K562 (cell line): ENCODE data around the gene PAX2. TPM values are rescaled to one million over a fixed set of nuclear protein-coding genes. Genes with fewer than 3 reads are reported as not detected.

Experiments used
- ATAC-seq: fragments of 200-7000 bp; cut with Tn5 transposase; 3 replicates; pipeline ENCODE4 v1.9.1; 2020; ENCODE audit warnings: moderate library complexity
- BruUV-seq: library from RNA; stranded (reverse); fragments of 400-500 nt; replicated peaks from 2 replicates; lab custom pipeline; 2021; lab: Mats Ljungman, UMichigan
- CTCF ChIA-PET: fragments of 300-600 bp; formaldehyde crosslinking; extraction: SDS; loops from one replicate; lab custom pipeline; 2021; ENCODE audit warnings: low intra/inter-chr PET ratio; lab: Yijun Ruan, JAX
- POLR2A ChIA-PET: fragments of 300-600, 350-650 bp; sonication (Branson Sonifier 250); formaldehyde crosslinking; extraction: SDS; loops from one replicate; lab custom pipeline; 2021; ENCODE audit warnings: antibody characterized with exemption, inconsistent platforms; lab: Yijun Ruan, JAX
- DNase-seq, 4 experiments: peaks; one replicate each; pipeline versions ENCODE4 v3.0.0 to v3.0.0-alpha.2; 2011 to 2018; ENCODE audit warnings: low spot score in 3 of 4, mixed read lengths in 3 of 4; ENCODE audit errors: extremely low read depth in 1 of 4
- FAIRE-seq: peaks from 2 replicates; lab custom pipeline; 2011; peaks lifted over from hg19 to GRCh38; lab: Jason Lieb, UNC
- H2AFZ ChIP-seq: 2 replicates; pipeline ENCODE4 v1.6.0; 2011; ENCODE audit warnings: low read depth, low read length, control low read depth, inconsistent platforms
- H3K27ac ChIP-seq: fragments of 200-600 bp; 3 replicates; pipeline ENCODE4 v1.8.0; 2011; ENCODE audit warnings: low read depth, mild to moderate bottlenecking, control low read depth, inconsistent platforms, low read length, moderate library complexity, mixed read lengths; ENCODE audit errors: extremely low read depth
- H3K27me3 ChIP-seq, 2 experiments: fragments of 300-600 bp in 1 of 2; 2 replicates in 1 of 2; 3 replicates in 1 of 2; pipeline versions ENCODE4 v1.6.0 to v1.8.0; 2011; ENCODE audit warnings: inconsistent platforms in 2 of 2, low read length in 2 of 2, mild to moderate bottlenecking in 1 of 2, mixed read lengths in 1 of 2, moderate library complexity in 1 of 2; ENCODE audit not compliant: control insufficient read depth in 2 of 2, insufficient read depth in 2 of 2
- H3K36me3 ChIP-seq: fragments of 300-600 bp; 3 replicates; pipeline ENCODE4 v1.8.0; 2011; ENCODE audit warnings: mild to moderate bottlenecking, low read length, inconsistent platforms; ENCODE audit not compliant: control insufficient read depth, insufficient read depth
- H3K4me1 ChIP-seq, 2 experiments: fragments of 200-600 bp in 1 of 2; replicated peaks in 1 of 2; 2 replicates in 1 of 2; 3 replicates in 1 of 2; pipeline versions ENCODE4 v1.5.1 to v1.8.0; 2011; ENCODE audit warnings: inconsistent platforms in 2 of 2, low read length in 2 of 2, mild to moderate bottlenecking in 1 of 2, mixed read lengths in 1 of 2, moderate library complexity in 1 of 2; ENCODE audit not compliant: control insufficient read depth in 2 of 2, insufficient read depth in 2 of 2
- H3K4me2 ChIP-seq: 2 replicates; pipeline ENCODE4 v1.6.1; 2011; ENCODE audit warnings: low read length, control low read depth, inconsistent platforms, mixed read lengths; ENCODE audit not compliant: insufficient read depth
- H3K4me3 ChIP-seq: fragments of 200-600 bp; sonication (generic), shearing (Covaris generic); 2 replicates; pipeline ENCODE4 v1.5.1; 2016; ENCODE audit warnings: control low read depth, inconsistent platforms
- H3K79me2 ChIP-seq: fragments of 200-600 bp; 3 replicates; pipeline ENCODE4 v1.8.0; 2011; ENCODE audit warnings: low read length, inconsistent platforms; ENCODE audit not compliant: control insufficient read depth, insufficient read depth
- H3K9ac ChIP-seq, 2 experiments: 2 replicates each; pipeline versions ENCODE4 v1.6.0 to v1.6.1; 2011; ENCODE audit warnings: low read depth in 2 of 2, low read length in 2 of 2, control low read depth in 1 of 2, inconsistent platforms in 1 of 2, mild to moderate bottlenecking in 1 of 2, mixed read lengths in 1 of 2; ENCODE audit not compliant: insufficient read depth in 1 of 2
- H3K9me1 ChIP-seq: one replicate; pipeline ENCODE4 v1.6.0; 2011; ENCODE audit warnings: inconsistent platforms, mild to moderate bottlenecking, low read length, moderate library complexity; ENCODE audit not compliant: control insufficient read depth, insufficient read depth
- H3K9me3 ChIP-seq: replicated peaks from 2 replicates; pipeline ENCODE4 v1.5.1; 2011; ENCODE audit warnings: low read depth, low read length, inconsistent platforms; ENCODE audit not compliant: control insufficient read depth, insufficient read depth
- H4K20me1 ChIP-seq: replicated peaks from 2 replicates; pipeline ENCODE4 v1.6.1; 2011; ENCODE audit warnings: low read length, inconsistent platforms, mixed read lengths; ENCODE audit not compliant: control insufficient read depth, insufficient read depth
- ARNT ChIP-seq, 2 experiments: fragments of 450-650 bp; IDR thresholded peaks; 2 replicates each; pipeline ENCODE4 v1.6.1; 2016; ENCODE audit warnings: mild to moderate bottlenecking in 1 of 2
- BCL6 ChIP-seq: fragments of 250-450 bp; sonication (Bioruptor Pico); IDR thresholded peaks from 2 replicates; pipeline ENCODE4 v1.4.0; 2020
- BRD9 ChIP-seq: fragments of 450-650 bp; IDR thresholded peaks from 2 replicates; pipeline ENCODE4 v1.6.1; 2018; ENCODE audit warnings: low read depth; ENCODE audit not compliant: partially characterized antibody
- CBX1 ChIP-seq: sonication (generic); IDR thresholded peaks from 2 replicates; pipeline ENCODE4 v1.6.1; 2016; ENCODE audit warnings: antibody characterized with exemption, low read depth, mild to moderate bottlenecking
- CCAR2 ChIP-seq: fragments of 200-400 bp; formaldehyde crosslinking; IDR thresholded peaks from 2 replicates; pipeline ENCODE4 v1.6.1; 2017; ENCODE audit warnings: mild to moderate bottlenecking, low read depth, low read length
- GATAD2A ChIP-seq: fragments of 450-650 bp; IDR thresholded peaks from 2 replicates; pipeline ENCODE4 v1.6.1; 2017
- HDGF ChIP-seq: fragments of 450-650 bp; IDR thresholded peaks from 2 replicates; pipeline ENCODE4 v1.6.1; 2016
- MEIS2 ChIP-seq: fragments of 450-650 bp; IDR thresholded peaks from 2 replicates; pipeline ENCODE4 v1.6.1; 2014; ENCODE audit warnings: mild to moderate bottlenecking; ENCODE audit not compliant: partially characterized antibody
- NCOA1 ChIP-seq: fragments of 450-650 bp; IDR thresholded peaks from 2 replicates; pipeline ENCODE4 v1.6.1; 2016; ENCODE audit warnings: low read depth
- NELFE ChIP-seq: IDR thresholded peaks from 2 replicates; pipeline ENCODE4 v1.6.1; 2011; ENCODE audit warnings: mild to moderate bottlenecking; ENCODE audit not compliant: insufficient read depth, insufficient read length
- NONO ChIP-seq, 2 experiments: fragments of 200-400 bp in 1 of 2; fragments of 450-650 bp in 1 of 2; formaldehyde crosslinking in 1 of 2; IDR thresholded peaks; 2 replicates each; pipeline ENCODE4 v1.6.1; 2017; ENCODE audit warnings: low read depth in 2 of 2, mild to moderate bottlenecking in 2 of 2, moderate library complexity in 2 of 2, low read length in 1 of 2
- SIX5 ChIP-seq, 2 experiments: IDR thresholded peaks; 2 replicates each; pipeline ENCODE4 v1.6.1; 2011; ENCODE audit warnings: low read length in 2 of 2, borderline replicate concordance in 1 of 2, low read depth in 1 of 2, mild to moderate bottlenecking in 1 of 2, moderate library complexity in 1 of 2; ENCODE audit not compliant: insufficient read depth in 1 of 2
- SNIP1 ChIP-seq: fragments of 450-650 bp; IDR thresholded peaks from 2 replicates; pipeline ENCODE4 v1.7.1; 2017; ENCODE audit warnings: low read depth, mild to moderate bottlenecking
- SNRNP70 ChIP-seq: fragments of 200-400 bp; formaldehyde crosslinking; optimal IDR thresholded peaks from 2 replicates; pipeline ENCODE3; 2017; ENCODE audit warnings: low read depth, low read length
- ZNF212 ChIP-seq: fragments of 450-650 bp; formaldehyde crosslinking; IDR thresholded peaks from 2 replicates; pipeline ENCODE4 v1.4.0; 2020; ENCODE audit warnings: mild to moderate bottlenecking
- ZNF561 ChIP-seq: fragments of 450-650 bp; formaldehyde crosslinking; conservative IDR thresholded peaks from 2 replicates; pipeline ENCODE4 v1.4.0; 2020; ENCODE audit warnings: mild to moderate bottlenecking, moderate library complexity
- ZNF589 ChIP-seq: fragments of 200-800 bp; sonication (Bioruptor generic); IDR thresholded peaks from 2 replicates; pipeline ENCODE4 v1.6.1; 2016; ENCODE audit warnings: low read depth, missing genetic modification characterization, missing compliant biosample characterization
- ZNF639 ChIP-seq, 2 experiments: fragments of 200-800 bp in 1 of 2; sonication (Bioruptor generic) in 1 of 2; sonication (generic) in 1 of 2; formaldehyde crosslinking in 1 of 2; IDR thresholded peaks in 1 of 2; conservative IDR thresholded peaks in 1 of 2; 2 replicates each; pipeline versions ENCODE4 v1.5.0 to v1.6.1; 2016 to 2020; ENCODE audit warnings: missing compliant biosample characterization in 1 of 2, missing genetic modification characterization in 1 of 2, missing genetic modification reagents in 1 of 2
- WGBS: fragments of 100-300 bp; shearing (Covaris generic); methylation state at CpG from one replicate; pipeline ENCODE4 v1.1.6; 2016; ENCODE audit warnings: low coverage, mixed read lengths; ENCODE audit not compliant: insufficient coverage; ENCODE audit errors: missing lambda C conversion rate; 5-methylcytosine and 5-hydroxymethylcytosine counted together
- in situ Hi-C: fragments of 300-500 bp; cut with MboI; formaldehyde crosslinking; loops from 4 replicates; pipeline ENCODE4 v1.15.0; 2018; ENCODE audit warnings: inconsistent platforms, mixed read lengths
- intact Hi-C: fragments of 100-400 bp; cut with micrococcal nuclease; formaldehyde crosslinking; loops from 2 replicates; pipeline ENCODE4 v1.14.2; 2022
- polyA plus RNA-seq, 8 experiments: library from polyadenylated mRNA; depleted of rRNA in 4 of 8; stranded (reverse) in 5 of 8; unstranded in 3 of 8; fragments of >200 nt; fragmentation: Nextera tagmentation in 2 of 8; fragmentation: Illumina TruSeq in 1 of 8; extraction: Ambion mirVana in 2 of 8; extraction: Trizol in 1 of 8; gene quantifications; 2 replicates each; pipeline versions ENCODE4 v1.2.1 to v1.2.3, GENCODE V29; 2011 to 2014; ENCODE audit warnings: inconsistent platforms in 1 of 8, missing spikeins in 1 of 8
- total RNA-seq, 7 experiments: library from RNA; depleted of rRNA in 6 of 7; stranded (reverse); fragments of >200 nt in 6 of 7; fragmentation: Illumina TruSeq in 2 of 7; extraction: Trizol in 2 of 7; gene quantifications; 2 replicates each; pipeline versions ENCODE4 v1.2.1 to v1.2.3, GENCODE V29; 2011 to 2021; ENCODE audit warnings: low replicate concordance in 1 of 7

The PAX2 gene
- total and polyA plus RNA-seq, 9 of the 15 experiments (the other 6 are each of a cell fraction or from before 2014, with no cell fraction given), result not detected

GRCh38 chr10:100780324-100780723, 34.9 kb downstream of the PAX2 start:
- ChIA-PET CTCF (no interaction called here), POLR2A (no interaction called here)
- in situ Hi-C loops, result no loop called here
- H4K20me1 ChIP-seq, result no peaks in the 10 kb centered on the region
- TF ChIP-seq MEIS2 (no peak), NCOA1 (no peak), SNIP1 (no peak), BCL6 (CRISPR knock-in tag) (no peak), ARNT (IDR thresholded peaks at IDR 0.05) (no peak), GATAD2A (no peak)
- H3K27me3 ChIP-seq, result peaks cover 3 to 31% of the 10 kb centered on the region in 2 experiments; a peak in 2 of 5 replicates
- no peak overlapping the region for H3K4me2 ChIP-seq
- no peaks in the 10 kb centered on the region for H3K4me1 ChIP-seq
- H3K9ac ChIP-seq, result no peak overlapping the region
- no peaks in the 10 kb centered on the region for H3K9me3 ChIP-seq
- WGBS, result 0% methylated on average over 2 of the region's 2 CpGs
- BruUV-seq, result no TSS peak
- no peak overlapping the region for H3K27ac ChIP-seq
- peaks cover 2% of the 10 kb centered on the region for H3K9me1 ChIP-seq
- no peak overlapping the region for H2AFZ ChIP-seq
- no peaks in the 10 kb centered on the region for H3K36me3 ChIP-seq
- no peak overlapping the region for H3K4me3 ChIP-seq
- no peak for FAIRE-seq
- intact Hi-C loops, result no loop called here
- DNase-seq, result no peak
- no peak for ATAC-seq
- no peaks in the 10 kb centered on the region for H3K79me2 ChIP-seq

DNA sequence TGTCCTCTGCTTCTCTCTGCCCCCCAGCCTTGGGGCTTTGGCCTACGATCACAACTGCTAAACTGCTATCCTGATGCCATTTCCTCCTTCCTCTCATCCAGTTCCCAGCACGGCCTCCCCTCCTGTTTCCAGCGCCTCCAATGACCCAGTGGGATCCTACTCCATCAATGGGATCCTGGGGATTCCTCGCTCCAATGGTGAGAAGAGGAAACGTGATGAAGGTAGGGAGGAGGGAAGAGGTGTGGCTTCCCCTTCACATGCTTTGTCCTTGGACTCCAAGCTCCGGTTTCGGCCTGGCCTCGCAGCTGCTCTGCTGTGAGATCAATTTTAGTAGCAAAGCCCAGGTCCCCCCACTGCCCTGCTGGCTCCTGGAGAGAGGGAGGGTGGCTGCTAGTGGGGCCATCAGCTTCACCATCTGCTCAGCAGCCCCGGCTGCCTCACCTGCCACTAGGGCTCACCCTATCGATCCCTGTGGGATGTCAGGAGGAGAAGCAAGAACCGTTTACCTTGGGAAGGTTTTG, 35.8 kb downstream of the PAX2 start:
- peaks cover 3 to 33% of the 10 kb centered on the region in 2 experiments; a peak in 2 of 5 replicates for H3K27me3 ChIP-seq
- H3K9me3 ChIP-seq, result no peaks in the 10 kb centered on the region
- no peak overlapping the region for H3K27ac ChIP-seq
- no peak overlapping the region for H3K4me3 ChIP-seq
- no peaks in the 10 kb centered on the region for H3K36me3 ChIP-seq
- peaks cover 2% of the 10 kb centered on the region for H3K9me1 ChIP-seq
- no peaks in the 10 kb centered on the region for H3K4me1 ChIP-seq
- WGBS, result 0% methylated on average over 9 of the region's 11 CpGs
- POLR2A ChIA-PET, result interaction anchor here (1.0 kb wide), 1 partner anchor 12 kb away, joined by 4 read pairs; no protein-coding TSS in a partner anchor
- no peak for DNase-seq
- H3K9ac ChIP-seq, result no peak overlapping the region
- H4K20me1 ChIP-seq, result no peaks in the 10 kb centered on the region
- H3K4me2 ChIP-seq, result no peak overlapping the region
- BruUV-seq, result no TSS peak
- FAIRE-seq, result no peak
- CTCF ChIA-PET, result no interaction called here
- ATAC-seq, result no peak
- no peak overlapping the region for H2AFZ ChIP-seq
- H3K79me2 ChIP-seq, result no peaks in the 10 kb centered on the region
- intact Hi-C loops, result no loop called here
- in situ Hi-C loops, result no loop called here
- TF ChIP-seq SIX5 (IDR thresholded peaks at IDR 0.05; ENCODE audit: borderline replicate concordance in 1 of 2, insufficient read depth in 1 of 2, low read depth in 1 of 2, low read length in 2 of 2), result no peak
- TF ChIP-seq SNRNP70, result no peak
- TF ChIP-seq CCAR2, result no peak
- TF ChIP-seq NELFE, result no peak
- no peak for TF ChIP-seq NONO (IDR thresholded peaks at IDR 0.05; ENCODE audit: low read depth in 2 of 2, low read length in 1 of 2)
- no peak for TF ChIP-seq BRD9
- TF ChIP-seq ZNF212 (CRISPR knock-in tag), result no peak
- no peak for TF ChIP-seq CBX1
- no peak for TF ChIP-seq ZNF561 (CRISPR knock-in tag)
- no peak for TF ChIP-seq ZNF639 (CRISPR knock-in tag; conservative IDR thresholded peaks at IDR 0.05 in 1 of 2, IDR thresholded peaks at IDR 0.05 in 1 of 2)
- no peak for TF ChIP-seq HDGF
- TF ChIP-seq ZNF589 (CRISPR knock-in tag), result no peak
